Activated T-cell treated with anti-CD3 and anti-CD28 coated beads for 4 hours (primary cell): ENCODE data around the gene NEDD9.

ENCODE experiments used
- DNase-seq: peaks from one replicate; pipeline ENCODE4 v3.0.0-alpha.2; 2020

Gene NEDD9

DNA sequence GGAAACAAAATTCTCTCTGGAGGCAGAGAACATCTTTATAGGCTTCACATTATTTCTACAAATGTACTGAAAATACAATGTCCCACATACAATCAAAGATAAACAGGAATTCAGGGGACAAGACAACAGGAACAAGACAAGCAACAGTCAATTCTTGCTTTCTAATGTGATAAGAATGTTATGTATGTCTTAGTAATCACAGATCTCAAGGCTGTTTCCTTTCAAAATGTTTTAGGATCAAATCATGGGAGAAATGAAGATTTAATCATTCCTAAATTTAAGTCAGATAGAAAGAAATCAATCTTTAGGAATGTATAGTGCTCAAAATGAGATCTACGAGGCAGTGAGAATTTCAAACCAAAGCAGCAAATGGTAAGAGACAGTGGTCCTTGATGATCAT, 32.1 kb downstream of the NEDD9 start:
- DNase-seq = no peak

DNA sequence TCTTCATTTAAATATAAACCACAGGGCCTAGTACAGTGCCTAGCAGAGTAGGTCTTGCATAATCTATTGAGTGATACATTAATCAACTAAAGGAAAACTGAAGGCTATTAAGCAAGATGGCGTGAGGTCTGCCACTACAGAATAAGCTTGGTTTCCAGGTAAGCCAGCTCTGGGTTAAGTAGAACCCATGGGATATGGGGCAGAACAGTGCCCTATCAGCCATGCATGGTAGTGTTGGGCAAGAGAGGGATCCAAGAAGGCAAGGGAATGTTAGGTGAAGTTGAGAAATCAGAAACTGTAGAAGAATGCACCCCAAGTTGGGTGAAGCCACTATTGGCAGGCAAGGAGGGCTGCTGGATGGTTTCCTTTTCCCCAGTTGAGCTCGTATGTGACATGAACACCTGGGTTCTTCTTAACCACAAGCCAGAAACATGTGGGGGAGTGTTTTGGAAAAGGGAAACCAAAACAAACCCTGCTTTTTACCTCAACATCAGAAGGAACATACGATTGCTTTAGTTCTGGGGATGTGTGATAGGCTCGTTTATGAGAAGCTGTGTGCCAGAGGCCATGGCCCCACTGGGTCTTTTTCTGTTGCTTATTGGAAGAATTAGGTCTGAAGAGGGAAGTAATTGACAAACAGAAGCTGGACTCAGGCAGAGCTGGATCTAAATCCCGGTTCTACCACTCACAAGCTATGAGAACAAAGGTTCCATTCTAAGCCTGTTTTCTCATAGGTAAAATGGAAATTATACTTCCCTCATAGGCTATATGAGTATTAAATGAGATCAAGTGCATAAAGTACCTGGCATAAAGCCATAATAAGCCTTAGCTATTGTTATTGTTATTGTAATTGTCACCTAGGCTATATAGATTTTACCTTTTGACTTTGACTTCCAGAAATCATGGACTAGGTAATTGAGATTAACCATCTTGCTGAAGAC, 33.5 kb downstream of the NEDD9 start:
- DNase-seq = no peak

DNA sequence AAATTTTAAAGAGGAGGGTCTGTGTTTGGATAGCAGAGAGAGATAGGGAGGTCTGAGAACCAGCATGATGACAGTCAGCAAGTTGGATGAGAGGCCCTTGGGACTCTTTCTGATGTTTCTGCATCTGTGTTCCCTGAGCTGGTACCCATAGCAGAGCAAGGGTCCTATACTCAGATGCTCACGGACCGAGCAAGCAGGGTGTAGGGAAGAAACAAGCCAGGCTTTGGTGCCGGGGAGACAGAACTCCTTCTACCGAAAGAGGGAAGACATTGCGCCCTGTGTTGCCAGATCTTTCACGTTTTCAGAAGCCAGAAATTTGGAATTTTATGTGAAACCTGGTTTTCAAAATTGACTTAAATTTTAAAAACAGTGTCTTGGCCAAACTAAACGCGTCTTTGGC, 34.6 kb downstream of the NEDD9 start:
- DNase-seq = no peak

DNA sequence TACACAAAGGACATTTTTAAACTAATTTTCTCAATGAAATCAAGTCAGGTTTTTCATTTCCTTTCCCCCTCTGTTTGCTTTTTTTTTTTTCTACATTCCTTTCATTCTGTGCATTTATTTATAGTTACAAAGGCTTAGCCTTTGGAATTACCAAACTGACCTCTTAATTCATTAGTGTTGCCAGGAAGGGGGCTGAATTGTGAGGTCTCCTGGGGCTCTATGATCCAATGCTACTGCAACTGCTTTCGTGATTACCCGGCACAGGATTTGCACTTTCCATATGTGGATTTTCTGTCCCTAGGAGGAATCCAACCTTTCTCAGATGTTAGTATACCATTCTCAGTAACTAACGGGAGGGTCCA, 35.3 kb downstream of the NEDD9 start:
- no peak for DNase-seq

DNA sequence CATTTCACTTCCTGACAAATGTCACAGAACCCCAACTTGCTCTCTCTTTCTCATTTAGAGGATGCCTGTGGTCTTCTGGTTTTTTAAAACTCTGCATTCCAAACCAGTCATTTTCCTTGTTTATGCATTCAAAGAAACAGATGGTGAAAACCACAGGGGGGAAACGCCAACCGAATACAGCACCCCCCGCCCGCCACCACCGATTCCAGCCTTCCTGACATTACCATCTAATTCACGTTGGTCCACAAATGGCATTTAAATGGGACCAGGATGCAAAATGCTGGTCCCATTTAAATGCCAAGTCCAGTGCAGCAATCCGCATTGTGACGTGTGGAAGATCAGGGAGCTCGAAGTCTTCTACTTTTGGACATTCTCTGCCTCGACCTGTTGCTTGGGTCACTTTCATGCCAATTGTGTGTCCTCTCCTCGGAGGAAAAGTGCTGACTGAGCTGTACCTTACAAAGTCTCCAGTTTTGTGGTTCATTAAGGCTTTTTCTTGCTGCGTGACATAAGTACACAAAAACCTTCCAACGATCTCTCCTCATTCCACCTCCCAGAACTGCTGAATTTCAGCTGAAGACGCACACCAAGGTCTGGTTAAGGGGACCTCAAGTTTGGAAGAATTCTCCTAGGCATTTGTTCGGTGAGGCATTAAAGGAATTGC, 35.8 kb downstream of the NEDD9 start:
- no peak for DNase-seq

DNA sequence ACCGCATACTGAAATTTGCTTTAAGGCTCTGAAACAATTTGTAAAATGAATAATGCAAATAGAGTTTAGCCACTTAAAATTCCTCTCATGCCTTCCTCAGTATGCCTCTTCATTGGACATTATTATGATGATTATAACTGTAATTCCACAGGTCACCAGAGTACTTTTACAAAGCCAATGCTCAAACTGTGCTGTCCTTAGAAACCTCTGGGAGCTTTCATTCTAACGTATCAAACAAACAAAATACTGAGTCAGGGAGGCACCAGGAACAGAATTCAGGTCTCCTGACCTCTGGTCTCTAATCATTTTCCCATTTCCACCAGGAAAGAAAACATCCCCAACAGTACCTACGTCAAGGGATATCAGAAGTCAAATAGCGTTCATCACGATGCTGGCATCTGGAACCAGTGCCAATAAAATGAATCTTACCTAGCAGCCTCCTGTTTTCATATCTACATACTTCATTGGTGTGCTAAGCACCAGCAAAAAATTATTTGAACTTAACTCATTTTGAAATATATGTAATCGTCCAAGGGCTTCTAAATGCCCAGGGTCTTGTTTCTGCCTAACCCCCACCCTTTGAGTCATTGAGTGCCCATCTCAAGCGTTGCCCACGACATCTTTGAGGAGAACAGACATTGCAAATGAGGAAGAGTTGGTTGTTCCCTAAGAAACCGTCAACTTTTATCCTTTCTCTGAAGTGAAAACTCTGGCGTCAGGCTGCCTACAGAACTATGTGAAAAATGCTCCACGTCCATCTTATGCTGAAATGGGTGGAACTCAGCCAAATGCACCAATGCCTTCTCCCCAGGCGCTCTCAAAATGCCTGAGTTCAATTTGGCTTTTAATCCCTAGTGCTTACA, 37.9 kb downstream of the NEDD9 start:
- no peak for DNase-seq

DNA sequence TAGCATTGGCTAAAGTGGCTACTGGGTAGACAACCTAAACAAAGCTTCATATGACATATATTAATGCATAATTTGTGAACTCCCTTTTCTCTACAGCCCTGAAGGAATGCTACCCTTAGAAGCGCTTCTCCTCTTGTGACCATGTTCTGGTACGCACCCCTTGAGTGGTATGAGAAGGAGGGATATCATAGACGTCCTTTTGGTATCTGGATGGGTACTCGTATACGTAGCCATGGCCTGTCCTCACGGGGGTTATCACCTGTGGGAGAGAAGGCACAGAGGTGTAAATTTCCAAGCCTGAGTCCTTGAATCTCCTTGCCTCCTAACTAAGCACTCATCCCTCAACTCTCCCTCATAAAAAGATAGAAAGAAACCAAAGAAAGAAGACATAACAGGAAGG, 39.0 kb downstream of the NEDD9 start:
- no peak for DNase-seq

DNA sequence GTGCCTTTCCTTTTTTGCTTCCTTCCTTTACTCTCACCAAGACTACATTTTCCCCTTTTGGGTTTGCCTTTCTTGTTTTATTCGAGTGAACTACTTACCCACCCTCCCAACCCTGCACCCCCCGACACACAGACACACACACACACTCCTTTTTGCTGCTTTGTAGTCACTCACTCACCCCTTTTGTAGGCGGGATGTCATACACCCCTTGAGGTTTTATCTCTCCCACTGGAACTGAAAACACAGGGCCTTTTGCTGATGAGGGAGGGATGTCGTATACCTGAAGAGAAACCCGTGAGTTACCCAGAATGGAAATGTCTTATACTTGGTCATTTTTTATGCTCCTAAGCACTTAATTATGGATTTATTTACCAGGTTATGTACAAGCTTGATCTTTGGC, 40.3 kb downstream of the NEDD9 start:
- no peak for DNase-seq

DNA sequence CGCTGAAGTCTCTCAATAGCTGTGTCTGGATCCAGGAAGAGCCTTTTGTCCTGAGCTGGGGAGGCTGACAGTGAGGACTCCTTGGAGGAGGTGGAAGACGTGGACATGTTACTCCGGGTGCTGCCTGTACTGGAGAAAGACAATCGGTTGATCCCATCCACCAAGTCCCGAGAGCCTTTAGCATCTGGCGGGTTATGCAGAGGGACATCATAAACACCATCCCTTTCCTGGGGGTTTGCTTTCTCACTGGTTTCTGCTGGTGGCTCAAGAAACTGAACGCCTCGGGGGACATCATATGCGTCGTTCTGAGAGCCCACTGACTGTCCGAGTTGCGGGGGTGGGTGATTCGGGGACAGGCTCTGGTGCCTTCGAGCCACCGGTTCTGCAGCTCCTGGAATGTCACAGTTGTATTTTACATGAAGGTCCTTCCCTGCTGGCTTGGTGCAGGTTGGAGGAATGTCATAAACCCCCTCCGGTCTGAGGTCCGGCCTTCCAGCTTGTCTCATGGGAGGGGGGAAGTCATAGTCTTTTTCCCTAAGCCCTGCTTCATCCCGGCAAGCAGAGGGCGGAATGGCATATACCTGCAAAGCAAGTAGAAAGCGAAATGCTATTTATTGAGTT, 41.7 kb downstream of the NEDD9 start:
- no peak for DNase-seq

DNA sequence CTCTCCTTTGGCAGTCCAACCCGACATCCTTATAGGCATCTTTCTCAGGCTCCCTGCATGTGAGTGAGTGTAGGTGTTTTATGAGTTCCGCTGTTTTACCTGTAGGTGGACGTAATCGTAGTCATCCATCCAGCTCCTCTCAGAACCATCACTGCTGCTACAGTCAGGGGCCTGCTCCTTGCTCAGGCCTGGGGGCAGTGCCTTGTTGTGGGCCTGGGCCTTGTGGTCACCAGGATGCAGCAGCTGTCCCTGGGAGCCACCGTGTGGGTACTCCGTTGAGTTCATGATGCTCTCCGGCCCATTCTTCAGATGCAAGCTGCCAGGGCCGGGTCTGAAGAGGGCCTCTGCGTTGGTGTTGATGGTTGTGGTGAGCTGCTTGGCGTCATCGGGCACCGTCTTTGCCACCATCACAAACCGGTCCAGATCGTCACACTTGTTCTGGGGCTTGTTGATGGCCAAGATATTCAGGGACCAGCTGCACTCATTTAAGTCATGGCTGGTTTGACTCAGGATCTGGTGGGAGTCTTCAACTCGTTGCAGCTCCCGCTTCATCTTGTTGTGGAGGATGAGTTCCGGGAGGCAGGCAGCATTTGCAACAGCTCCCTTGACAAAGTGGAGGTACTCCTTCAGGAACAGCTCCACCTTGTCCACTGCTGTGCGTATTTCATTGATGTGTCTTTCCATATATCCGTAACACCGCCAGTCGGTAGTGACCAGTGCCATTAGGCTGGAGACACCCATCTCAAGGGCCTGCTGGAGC, 42.4 kb downstream of the NEDD9 start:
- no peak for DNase-seq

DNA sequence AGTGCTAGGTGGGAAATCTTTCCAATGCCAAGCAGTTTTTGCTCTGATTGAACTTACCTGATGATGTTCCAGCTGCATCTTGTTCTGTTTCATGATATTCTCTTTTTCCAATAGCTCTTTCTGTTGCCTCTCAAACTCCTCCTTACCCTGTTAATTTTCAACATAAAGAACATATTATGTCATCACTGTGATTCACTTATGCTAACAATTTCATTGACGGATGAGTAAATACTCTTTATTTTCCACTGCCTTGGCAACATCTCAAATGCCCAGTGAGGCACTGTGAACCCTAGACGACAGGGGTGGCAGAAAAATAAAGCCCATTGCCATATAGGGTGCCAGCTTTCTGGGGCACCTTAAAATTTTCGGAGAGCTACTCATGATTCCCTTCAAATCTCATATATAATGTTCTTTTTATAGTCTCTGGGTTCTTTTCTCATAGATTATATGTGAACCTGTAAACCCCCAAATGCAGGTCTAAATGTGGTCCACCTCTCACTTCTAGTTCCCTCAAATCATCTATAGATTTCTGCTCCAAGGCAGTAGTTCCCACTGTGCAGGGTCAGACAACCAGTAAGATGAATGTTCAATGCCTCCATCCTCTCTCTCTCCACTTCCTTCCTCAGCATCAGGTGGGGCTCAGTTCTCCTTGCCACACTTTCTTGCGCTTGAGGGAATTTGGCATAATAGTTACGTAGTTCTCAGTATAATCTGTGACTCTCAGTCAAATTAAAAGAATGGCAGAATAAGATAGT, 44.1 kb downstream of the NEDD9 start:
- DNase-seq = no peak

DNA sequence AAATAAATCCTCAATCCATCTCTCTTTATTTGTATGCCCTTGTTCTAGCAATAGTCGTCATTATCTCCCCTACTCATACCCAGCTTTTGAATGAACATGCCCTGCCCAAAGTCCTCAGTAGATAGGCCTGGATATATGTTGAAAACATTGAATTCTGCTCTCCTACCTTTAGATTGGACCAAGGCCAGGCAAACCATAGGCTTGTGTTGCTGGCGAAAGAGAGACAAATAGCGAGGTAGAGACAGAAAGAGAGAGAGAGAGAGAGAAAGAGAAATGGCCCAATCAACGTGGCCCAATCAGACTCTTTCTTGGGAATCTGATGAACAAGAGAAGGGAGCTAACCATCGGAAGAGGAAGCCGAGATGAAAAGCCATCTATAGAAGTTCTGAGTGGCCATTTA, 45.2 kb downstream of the NEDD9 start:
- DNase-seq = no peak

DNA sequence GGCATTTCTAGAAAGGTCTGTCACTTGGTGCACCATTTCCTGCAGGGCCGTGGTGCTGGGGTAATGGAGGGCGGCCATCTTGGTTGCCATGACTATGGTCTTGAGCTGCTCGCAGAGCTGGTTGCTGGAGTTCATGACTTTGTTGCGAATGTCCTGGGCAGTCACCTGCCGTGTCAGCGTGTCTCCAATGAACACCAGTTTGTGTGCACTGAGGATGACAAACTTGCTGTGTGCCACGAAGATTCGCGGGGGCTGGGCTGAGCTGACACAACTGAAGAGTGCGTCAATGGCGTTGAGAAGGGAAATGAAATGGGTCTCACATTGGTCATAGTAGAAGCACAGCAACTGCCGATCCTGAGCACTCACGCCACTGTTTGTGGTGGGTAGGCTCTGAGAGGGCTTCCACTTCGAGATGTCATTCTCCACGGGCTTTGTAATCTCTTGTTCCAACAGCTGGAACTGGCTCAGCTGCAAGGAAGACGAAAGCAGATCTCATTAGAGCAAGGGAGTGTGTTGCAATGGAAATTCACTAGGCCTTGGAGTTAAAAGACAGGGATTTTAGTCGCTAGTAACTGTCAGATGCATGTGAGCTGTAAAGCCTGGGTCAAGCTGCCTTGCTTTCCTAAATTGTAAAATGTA, 47.1 kb downstream of the NEDD9 start:
- no peak for DNase-seq

DNA sequence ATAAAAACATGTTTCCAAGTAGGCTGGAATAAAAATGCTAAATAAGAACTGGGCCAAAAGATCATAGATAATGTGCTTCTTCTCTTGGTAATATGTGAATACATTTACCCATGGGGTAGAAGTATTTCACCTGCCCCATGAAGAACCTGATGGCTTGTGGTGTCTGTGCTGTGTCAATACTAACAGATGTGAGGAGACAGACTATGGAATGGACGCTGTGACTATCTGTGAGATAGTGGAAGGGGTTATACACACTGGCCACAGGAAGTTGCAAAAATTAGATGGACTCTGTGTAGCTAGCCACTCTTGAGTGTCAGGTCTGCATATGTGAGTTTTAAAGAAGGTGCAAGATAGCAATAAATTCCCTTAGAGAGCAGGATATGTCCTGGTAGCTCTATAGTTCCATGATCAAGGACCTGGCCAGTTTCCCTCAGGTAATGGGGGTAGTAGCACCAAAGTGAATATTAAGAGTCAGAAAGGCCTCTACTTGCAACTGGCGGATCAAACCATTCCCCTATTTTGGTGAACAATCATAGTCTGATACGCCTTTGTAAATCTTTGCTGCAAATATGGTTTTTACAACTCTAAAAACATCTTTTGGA, 48.6 kb downstream of the NEDD9 start:
- no peak for DNase-seq

DNA sequence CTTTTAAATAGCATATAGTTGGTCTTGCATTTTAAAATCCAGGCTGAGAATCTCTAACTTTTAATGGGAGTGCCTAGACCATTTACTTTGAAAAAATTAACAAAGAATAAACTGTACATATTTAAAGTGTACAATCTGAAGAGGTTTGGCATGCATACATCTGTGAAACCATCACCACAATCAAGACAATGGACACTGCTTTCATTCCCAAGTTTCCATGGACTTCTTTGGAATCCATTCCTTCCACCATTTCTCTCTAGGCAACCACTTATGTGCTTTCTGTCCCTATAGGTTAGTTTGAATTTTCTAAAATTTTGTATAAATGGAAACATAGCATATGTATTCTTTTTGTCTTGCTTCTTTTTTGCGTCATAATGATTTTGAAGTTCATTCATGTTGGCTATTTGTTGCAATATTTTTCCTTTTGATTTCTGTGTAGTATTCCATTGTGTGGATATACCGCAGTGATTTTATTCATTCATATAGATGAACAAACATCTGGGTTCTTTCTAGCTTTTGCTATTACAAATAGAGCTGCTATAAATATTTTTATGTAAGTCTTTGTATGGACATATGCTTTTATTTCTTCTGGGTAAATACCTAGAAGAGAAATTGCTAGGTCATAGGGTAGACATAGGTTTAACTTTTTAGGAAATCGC, 50.9 kb downstream of the NEDD9 start:
- DNase-seq = no peak

DNA sequence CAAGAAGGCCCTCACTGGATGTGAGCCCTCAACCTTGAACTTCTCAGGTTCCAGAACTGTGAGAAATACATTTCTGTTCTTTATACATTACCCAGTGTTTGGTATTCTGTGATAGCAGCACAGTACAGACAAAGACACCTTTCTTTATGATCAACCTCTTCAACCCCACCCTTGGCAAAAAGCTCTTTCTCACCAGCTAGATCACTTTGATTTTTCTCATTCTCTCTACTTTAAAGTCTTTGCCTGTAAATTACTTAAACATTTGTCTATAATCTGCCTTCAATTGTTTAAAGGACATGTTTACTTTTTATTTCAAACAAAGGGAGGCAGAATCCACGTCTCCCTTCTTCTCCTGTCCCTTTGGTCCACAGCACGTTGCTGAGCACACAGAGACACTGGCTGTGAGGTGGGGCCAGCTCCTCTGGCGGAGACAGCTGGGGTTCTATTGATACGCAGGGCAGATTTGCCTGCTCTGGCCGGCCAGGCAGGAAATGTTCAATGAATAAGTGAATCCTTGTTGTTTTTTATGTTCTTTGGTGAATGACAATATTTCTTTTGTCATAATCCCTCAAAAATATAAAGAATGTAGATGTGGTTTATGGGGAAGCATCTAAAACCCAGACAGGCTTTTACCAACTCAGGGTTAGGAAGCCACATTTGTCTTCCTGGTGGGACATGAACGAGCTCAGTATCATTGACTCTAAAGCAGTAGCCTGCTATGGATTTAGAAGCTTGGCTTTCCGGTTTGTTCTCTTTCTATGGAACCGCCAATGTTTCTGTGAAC, 52.9 kb downstream of the NEDD9 start:
- no peak for DNase-seq

DNA sequence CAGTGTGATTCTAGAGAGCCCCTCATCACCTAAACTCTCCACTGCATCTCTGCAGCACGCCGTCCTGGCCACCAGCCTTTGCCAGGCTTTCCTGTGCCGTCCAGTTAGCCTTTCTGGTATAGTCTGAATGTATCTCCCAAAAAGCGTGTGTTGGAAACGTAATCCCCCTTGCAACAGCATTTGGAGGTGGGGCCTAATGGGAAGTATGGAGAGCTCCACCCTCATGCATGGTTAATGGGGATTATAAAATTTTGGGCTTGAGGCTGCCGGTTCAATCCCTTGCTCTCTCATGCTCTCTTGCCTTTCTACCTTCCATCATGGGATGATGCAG, 53.4 kb downstream of the NEDD9 start:
- DNase-seq = no peak

DNA sequence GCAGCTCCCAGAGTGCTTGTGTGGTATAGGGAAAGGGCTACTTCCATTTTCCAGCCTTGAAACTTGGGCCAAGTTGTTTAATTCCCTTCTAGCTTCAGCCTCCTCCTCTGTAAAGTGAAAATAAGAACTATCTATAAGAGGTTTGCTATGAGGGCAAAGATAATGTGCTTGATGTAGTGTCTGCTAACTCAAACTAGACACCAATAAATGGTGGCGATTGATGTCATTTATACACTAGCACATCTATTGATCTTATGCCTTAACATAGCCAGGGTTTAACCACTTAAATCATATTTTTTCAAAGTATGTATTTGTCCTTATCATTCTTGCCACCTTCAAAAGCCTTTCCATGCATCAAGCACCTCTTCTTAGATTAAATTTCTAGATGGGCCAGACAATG, 55.2 kb downstream of the NEDD9 start:
- DNase-seq = no peak

DNA sequence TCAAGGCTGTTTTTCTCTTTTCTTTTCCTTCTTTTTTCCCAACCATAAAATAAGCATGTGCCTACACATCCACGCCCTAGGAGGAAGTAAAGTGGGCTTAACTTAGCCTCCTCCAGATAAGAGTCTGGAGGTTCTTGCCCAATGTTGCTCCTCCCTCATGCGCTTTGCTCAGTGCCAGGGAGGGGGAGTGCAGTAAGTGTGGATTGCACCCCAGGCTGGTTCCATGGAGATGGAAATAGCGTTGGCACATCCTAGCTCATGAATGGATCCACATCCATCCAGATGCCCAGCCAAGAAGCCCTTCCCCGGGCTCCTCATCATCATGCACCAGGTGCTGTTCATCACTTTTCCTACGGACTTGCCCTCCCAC, 58.2 kb downstream of the NEDD9 start:
- no peak for DNase-seq
